Measurements from ENCODE around the gene CRADD.

The CRADD gene

GRCh38 chr12:93704122-93704521 is 26.9 kb downstream of the CRADD start:
- TF ChIP-seq TCF12 (IDR thresholded peaks at IDR 0.05; ENCODE audit: low read depth) (no peak), YY1 (IDR thresholded peaks at IDR 0.05; ENCODE audit: low read depth) (no peak), RAD21 (IDR thresholded peaks at IDR 0.05; ENCODE audit: low read depth) (no peak), CEBPB (IDR thresholded peaks at IDR 0.05) (no peak), TEAD4 (IDR thresholded peaks at IDR 0.05) (no peak), REST (IDR thresholded peaks at IDR 0.05; ENCODE audit: low read depth) (no peak), CREB1 (IDR thresholded peaks at IDR 0.05; ENCODE audit: low read depth) (no peak)

GRCh38 chr12:93704625-93705024 is 27.4 kb downstream of the CRADD start:
- no peak for TF ChIP-seq EP300 (IDR thresholded peaks at IDR 0.05; ENCODE audit: borderline replicate concordance)
- no peak for TF ChIP-seq CREB1 (IDR thresholded peaks at IDR 0.05; ENCODE audit: low read depth)
- TF ChIP-seq, protein P1, sequence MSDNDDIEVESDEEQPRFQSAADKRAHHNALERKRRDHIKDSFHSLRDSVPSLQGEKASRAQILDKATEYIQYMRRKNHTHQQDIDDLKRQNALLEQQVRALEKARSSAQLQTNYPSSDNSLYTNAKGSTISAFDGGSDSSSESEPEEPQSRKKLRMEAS (IDR thresholded peaks at IDR 0.05) = no peak
- TF ChIP-seq YY1 (IDR thresholded peaks at IDR 0.05; ENCODE audit: low read depth) = no peak

GRCh38 chr12:93705237-93705636 is 28.1 kb downstream of the CRADD start:
- TF ChIP-seq RAD21 (IDR thresholded peaks at IDR 0.05; ENCODE audit: low read depth) (no peak), ZBTB7A (IDR thresholded peaks at IDR 0.05; ENCODE audit: low read depth) (no peak), CEBPB (IDR thresholded peaks at IDR 0.05) (no peak), TCF12 (IDR thresholded peaks at IDR 0.05; ENCODE audit: low read depth) (no peak), EGR1 (IDR thresholded peaks at IDR 0.05) (no peak), NFIC (IDR thresholded peaks at IDR 0.05) (no peak), TAF1 (IDR thresholded peaks at IDR 0.05; ENCODE audit: low read depth) (no peak), EP300 (IDR thresholded peaks at IDR 0.05; ENCODE audit: borderline replicate concordance) (no peak), USF1 (IDR thresholded peaks at IDR 0.05) (no peak)
- TF ChIP-seq, protein P1 (IDR thresholded peaks at IDR 0.05) = no peak

DNA sequence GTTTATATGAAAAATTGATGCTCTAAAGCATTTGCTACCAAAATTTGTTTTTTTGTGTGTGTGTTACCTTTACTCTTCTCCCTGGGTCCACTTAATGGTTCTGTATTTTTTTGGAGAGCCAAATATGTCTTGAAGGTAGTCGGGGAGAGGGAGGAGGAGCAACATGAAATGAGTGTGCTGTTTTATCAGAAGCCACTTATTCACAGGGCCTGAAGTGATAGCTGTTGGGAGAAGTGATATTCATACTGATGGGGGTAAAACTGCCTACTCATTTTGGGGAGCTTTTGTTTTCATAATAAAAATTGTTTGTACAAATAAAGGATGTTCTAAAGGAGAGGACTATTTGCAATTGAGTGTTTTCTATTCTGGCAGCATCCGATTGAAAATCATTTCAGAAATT is 29.2 kb downstream of the CRADD start:
- TF ChIP-seq RAD21 (IDR thresholded peaks at IDR 0.05; ENCODE audit: low read depth) (no peak), TCF12 (IDR thresholded peaks at IDR 0.05; ENCODE audit: low read depth) (no peak), FOXM1 (IDR thresholded peaks at IDR 0.05; ENCODE audit: borderline replicate concordance, low read depth) (no peak), CREB1 (IDR thresholded peaks at IDR 0.05; ENCODE audit: low read depth) (no peak), TAF1 (IDR thresholded peaks at IDR 0.05; ENCODE audit: low read depth) (no peak), USF1 (IDR thresholded peaks at IDR 0.05) (no peak), EGR1 (IDR thresholded peaks at IDR 0.05) (no peak), CEBPB (IDR thresholded peaks at IDR 0.05) (no peak), TEAD4 (IDR thresholded peaks at IDR 0.05) (no peak), YY1 (IDR thresholded peaks at IDR 0.05; ENCODE audit: low read depth) (no peak), REST (IDR thresholded peaks at IDR 0.05; ENCODE audit: low read depth) (no peak), EP300 (IDR thresholded peaks at IDR 0.05; ENCODE audit: borderline replicate concordance) (no peak), NFIC (IDR thresholded peaks at IDR 0.05) (no peak), ZBTB7A (IDR thresholded peaks at IDR 0.05; ENCODE audit: low read depth) (no peak)
- TF ChIP-seq, protein P1 (IDR thresholded peaks at IDR 0.05) = no peak

DNA sequence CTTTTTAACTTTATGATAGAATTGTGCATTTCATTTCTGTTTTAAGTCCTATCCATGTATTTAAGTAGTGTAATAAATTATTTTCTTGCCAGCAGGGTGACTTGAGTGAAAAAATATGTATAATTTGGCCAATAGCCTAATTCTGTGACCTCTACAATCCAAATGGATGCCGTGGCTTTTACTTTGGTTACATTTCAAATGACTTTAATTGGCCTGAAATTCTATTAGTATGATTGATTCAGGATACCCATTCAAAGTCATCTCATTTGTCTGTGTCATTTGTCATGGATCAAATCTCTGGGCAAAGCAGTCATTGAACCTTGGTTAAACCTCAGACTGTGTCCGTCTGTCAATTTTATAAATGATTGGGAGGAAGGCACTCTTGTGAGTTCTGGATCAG is 29.6 kb downstream of the CRADD start:
- no peak for TF ChIP-seq RAD21 (IDR thresholded peaks at IDR 0.05; ENCODE audit: low read depth)
- TF ChIP-seq ZBTB7A (IDR thresholded peaks at IDR 0.05; ENCODE audit: low read depth) = no peak
- no peak for TF ChIP-seq TEAD4 (IDR thresholded peaks at IDR 0.05)
- TF ChIP-seq EP300 (IDR thresholded peaks at IDR 0.05; ENCODE audit: borderline replicate concordance) = no peak
- no peak for TF ChIP-seq CEBPB (IDR thresholded peaks at IDR 0.05)
- TF ChIP-seq USF1 (IDR thresholded peaks at IDR 0.05) = no peak
- no peak for TF ChIP-seq TAF1 (IDR thresholded peaks at IDR 0.05; ENCODE audit: low read depth)
- TF ChIP-seq, protein P1 (IDR thresholded peaks at IDR 0.05) = no peak
- no peak for TF ChIP-seq REST (IDR thresholded peaks at IDR 0.05; ENCODE audit: low read depth)
- TF ChIP-seq EGR1 (IDR thresholded peaks at IDR 0.05) = no peak
- no peak for TF ChIP-seq CREB1 (IDR thresholded peaks at IDR 0.05; ENCODE audit: low read depth)
- TF ChIP-seq FOXM1 (IDR thresholded peaks at IDR 0.05; ENCODE audit: borderline replicate concordance, low read depth) = no peak
- no peak for TF ChIP-seq TCF12 (IDR thresholded peaks at IDR 0.05; ENCODE audit: low read depth)
- no peak for TF ChIP-seq NFIC (IDR thresholded peaks at IDR 0.05)
- TF ChIP-seq YY1 (IDR thresholded peaks at IDR 0.05; ENCODE audit: low read depth) = no peak
